ENCODE results near the gene RNF20.
"Not testable (repeated sequence)": the region's sequence is repeated elsewhere in the genome, so short reads cannot be mapped to it uniquely, and the experiment has no call there.

RNF20 gene, protein sequence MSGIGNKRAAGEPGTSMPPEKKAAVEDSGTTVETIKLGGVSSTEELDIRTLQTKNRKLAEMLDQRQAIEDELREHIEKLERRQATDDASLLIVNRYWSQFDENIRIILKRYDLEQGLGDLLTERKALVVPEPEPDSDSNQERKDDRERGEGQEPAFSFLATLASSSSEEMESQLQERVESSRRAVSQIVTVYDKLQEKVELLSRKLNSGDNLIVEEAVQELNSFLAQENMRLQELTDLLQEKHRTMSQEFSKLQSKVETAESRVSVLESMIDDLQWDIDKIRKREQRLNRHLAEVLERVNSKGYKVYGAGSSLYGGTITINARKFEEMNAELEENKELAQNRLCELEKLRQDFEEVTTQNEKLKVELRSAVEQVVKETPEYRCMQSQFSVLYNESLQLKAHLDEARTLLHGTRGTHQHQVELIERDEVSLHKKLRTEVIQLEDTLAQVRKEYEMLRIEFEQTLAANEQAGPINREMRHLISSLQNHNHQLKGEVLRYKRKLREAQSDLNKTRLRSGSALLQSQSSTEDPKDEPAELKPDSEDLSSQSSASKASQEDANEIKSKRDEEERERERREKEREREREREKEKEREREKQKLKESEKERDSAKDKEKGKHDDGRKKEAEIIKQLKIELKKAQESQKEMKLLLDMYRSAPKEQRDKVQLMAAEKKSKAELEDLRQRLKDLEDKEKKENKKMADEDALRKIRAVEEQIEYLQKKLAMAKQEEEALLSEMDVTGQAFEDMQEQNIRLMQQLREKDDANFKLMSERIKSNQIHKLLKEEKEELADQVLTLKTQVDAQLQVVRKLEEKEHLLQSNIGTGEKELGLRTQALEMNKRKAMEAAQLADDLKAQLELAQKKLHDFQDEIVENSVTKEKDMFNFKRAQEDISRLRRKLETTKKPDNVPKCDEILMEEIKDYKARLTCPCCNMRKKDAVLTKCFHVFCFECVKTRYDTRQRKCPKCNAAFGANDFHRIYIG

DNA sequence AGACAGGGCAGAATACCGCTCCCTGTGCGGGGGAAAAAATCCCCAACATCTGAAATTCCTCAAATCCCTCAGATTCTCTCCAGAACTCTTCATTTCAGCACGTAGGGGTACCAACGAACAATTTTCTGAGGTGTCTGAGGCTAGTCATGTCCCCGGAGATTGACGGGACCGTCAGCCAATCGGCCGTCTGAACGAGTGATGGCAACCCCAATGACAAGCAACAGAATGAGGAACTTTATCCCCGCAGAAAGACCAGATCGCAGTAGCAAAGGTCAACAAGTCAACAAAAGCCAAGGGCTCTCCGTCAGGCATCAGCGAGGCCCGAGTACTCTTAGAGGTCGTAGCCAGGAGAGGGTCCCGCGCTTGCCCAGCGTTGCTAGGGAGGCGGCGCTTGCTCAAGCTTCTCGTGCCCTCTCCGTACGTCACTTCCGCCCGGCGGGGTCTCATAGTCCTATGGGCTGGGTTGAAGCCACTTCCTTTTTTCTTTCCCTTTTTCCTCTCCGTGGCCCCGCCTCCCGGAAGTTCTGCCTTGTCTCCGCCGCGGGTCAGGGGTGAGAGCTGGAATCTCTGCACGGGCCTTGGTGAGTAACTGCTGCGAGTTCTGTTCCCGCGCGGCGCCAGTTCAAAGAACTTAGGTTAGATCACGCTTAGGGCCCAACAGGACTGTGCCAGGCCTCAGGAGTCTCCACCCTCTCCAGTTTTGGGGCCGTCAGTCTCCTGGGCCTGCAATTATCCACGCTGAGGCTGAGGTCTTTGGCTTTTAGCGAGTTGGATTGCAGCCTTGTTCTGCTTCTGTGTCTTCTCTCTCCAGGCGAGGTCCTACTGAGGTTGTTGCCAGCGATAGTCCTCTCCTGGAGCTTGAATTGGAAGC lies at the start of gene RNF20:
Gene RNF20, plus strand, starts transcription at position 520 of the 871 bp plus-strand sequence. CDS start 1,571 bp downstream, outside the sequence.
- DNase-seq: peak; percentile 99

DNA sequence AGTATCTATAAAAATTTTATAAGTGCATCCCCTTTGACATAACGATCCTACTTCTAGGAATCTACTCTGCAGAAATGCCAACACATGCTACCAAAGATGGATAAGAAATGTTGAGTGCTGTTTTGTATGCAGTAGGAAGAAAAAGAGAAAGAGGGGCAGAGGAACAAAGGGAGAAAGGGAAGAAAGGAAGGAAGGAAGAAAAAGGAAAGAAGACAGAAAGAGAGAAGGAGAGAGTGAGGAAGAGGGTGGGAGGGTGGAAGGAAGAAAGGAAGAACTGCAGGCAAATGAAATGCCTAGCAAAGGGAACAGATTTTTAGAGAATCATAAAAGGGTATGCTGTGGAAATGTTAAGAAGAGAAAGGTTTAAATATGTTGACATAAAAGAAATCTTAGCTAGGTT lies 49.6 kb upstream of the RNF20 start:
- no peak for DNase-seq

DNA sequence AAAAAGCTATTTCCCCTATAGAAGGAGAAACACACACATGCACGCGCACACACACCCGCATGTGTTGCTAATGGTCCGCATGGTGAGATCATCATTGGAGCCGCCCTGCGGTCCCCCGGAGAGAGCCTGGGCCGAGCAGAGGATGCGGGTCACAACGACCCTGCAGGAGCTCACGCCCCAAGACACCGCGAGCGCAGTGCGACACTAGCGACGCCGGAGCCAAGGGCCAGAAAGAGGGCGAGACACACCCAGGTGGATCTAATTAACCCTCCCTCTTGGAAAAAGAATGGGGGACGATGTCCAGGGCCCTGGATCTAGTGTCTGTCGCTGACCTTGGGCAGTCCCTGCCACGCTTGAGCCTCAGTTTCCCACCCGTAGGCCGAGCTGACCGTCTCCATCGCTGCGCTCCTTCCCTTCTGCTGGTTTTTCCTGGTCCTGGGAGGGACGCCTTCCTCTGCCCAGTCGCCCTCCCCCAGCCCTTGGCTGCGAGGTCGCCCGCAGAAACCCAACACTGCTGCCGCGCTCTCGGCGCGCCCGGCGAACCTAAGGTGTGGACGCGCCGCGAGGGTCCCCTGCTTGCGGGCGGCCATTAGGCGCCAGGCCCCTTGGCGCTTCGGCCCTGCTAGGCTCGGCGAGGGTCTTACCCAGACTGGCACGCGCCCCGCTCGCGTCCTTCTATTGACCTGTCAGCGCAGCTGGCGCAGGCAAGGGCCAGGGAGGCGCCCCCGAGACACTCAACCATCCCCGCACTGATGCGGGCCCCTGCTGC lies 47.5 kb upstream of the RNF20 start:
- DNase-seq: no peak

DNA sequence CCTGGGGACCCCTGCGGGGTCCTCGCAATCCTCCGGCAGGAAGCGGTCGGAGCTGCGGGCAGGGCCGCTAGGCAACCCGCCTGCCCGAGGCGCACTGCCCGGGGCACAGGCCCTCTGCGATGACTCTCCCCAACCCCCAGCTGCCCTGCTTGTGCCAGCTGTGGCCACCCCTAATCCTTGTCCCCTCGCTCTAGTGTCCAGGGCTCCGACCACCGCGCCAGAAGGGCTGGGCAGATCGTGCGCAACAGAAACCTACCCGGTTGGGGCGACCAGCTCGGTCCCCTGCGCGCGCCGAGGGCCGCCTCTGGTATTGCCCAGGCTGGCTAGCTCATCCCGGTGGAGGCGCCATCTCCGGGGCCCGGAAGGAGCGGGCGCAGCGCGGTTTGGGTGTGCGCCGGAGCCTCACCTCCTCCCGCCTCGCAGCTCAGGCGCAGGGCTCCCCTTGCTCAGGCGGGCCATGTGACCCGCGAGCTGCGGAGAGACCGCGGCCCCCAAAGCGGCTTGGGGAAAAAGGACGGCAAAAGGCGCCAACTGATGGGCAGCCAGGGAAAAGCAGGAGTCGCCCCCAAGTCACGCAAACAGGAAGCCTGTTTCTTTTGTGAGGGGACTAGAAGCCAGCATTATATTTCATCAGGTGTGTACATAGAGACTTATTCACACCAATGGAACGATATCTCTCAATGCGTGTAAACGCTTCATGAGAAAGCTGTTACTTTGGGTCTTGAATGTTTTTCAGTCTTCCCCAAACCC lies 46.8 kb upstream of the RNF20 start:
- no peak for DNase-seq

DNA sequence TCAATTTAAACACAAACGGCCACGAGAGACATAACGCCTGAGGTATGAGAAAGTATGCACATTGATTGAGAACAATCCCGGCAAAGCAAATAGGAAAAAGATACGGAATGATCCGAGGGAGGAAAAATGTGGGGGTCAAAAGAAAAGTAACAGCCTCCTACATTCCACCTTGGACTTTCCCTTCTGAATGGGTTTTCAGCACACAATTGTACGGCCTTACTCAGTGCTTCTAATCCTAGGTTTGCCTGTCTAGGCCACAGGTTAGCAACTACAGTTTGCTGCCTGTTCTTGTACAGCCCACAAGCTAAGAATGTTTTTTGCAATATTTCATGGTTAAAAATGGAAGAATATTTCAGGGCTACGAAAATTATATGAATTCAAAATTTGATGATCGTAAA lies 46.2 kb upstream of the RNF20 start:
- DNase-seq: no peak

DNA sequence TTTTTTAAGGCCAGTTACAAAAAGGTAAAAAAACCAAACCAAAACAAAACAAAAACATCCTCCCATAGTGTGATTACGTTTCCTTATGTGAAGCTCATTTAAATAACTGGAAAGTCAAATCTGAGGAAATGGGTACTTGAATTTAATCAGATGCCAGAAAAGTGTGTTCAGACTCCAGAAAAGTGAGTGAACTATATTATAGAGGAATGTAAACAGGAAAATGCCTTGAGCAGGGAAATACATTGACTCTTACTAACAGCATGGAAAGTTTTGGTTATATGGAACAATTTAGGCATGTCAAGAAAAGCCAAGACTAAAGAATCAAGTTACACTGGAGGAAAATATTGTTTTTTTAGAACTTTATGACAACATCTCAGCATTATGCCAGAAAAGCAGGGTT lies 37.8 kb upstream of the RNF20 start:
- no peak for DNase-seq

DNA sequence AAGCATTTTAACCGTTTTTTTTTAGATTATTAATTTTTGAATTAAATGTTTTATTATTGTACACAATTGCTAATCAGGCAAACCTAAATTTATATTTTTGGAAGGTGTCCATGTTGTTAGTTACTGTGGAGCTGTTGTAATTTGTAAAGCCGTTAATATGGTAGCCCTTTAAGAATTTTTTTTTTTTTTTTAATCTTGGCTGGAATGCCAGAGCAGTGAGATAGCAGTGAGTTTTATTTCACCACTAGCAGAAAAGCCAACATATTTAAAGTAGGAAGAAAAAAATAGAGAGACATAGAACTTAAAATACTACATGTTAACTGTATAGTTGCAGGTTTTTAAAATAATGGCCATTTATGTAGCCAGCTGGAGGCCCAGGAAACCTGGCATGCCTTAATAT lies 35.3 kb upstream of the RNF20 start:
- no peak for DNase-seq

DNA sequence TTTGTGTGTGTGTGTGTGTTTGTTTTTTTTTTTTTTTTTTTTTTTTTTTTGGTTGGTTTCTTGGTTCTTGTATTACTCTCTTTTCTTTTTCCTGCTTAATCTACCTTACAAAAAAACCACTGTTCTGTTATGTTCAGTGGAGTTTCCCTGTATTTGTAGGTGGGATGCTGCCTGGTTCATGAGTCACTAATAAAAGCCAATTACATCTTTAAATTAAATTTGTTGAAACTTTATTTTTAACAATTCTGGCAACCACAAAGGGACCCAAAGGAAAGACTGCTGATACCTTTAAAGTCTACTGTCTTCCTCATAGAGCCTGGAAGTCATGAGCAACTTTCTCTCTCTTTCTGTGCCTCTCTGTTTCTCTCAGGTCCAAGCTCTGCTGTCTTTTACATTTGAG lies 29.5 kb upstream of the RNF20 start:
- no peak for DNase-seq

DNA sequence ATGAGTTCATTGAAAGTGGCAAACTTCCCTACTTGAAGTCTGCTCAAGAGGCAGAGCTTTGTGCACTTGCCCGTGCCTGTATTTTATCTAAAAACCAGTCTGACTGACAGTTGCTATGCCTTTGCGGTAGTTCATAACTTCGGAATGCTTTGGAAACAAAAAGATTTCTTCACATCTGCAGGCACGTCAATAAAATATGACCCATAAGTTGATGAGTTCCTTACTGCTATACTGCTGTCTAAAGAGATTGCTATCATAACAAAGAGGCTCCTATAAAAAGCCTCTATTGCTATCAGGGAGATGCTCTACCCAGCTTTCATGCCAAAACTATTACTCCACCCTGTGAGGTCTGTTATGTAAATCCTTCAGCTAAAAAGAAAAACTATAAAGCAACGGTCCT lies 25.4 kb upstream of the RNF20 start:
- no peak for DNase-seq

DNA sequence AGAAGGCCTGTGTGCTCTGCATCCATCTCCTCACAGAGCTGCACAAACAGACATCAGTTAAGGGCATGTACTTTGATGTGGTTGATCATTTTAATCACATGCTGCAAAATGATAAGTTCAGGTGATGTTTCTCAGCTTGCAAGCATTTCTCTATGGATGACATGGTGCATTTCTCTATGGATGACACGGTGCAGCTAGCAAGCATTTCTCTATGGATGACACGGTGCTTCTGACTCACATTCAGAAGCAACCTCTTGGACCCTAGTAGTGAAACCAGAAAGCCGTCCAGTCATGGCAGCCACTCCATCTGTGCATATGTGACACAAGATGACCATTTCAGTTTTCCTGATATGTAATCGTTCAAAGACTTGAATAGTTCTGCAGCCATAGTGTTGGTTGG lies 24.1 kb upstream of the RNF20 start:
- DNase-seq: no peak

DNA sequence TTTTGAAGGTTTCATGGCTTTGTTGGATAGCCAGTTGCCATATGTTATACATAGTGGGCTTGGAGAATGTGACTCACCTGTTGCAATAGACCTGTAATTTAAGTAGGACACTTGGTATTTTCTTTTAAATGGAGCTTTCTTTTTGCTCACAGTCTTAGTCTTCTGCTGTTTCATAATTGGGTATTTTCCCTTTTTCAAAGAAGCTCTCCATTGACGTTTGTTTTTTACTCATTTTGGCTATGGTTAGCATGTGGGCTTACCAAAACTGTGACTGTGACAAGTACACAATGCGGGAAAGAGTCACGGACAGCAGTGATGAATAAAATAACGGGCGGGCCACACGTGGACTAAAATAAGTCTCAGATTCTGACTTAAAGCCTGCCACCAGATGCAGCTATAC lies 23.2 kb upstream of the RNF20 start:
- no peak for DNase-seq

DNA sequence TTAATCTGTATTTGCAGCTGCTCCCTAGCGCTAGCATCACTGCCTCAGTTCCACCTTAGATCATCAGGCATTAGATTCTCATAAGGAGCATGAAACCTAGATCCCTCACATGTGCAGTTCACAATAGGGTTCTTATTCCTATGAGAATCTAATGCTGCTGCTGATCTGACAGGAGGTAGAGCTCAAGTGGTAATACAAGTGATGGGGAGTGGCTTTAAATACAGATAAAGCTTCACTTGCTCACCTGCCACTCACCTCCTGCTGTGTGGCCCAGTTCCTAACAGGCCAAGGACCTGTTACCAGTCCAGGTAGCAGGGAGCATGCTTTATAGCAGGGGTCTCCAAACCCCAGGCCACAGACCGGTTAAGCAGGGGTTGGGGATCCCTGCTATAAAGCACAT lies 22.6 kb upstream of the RNF20 start:
- no peak for DNase-seq

DNA sequence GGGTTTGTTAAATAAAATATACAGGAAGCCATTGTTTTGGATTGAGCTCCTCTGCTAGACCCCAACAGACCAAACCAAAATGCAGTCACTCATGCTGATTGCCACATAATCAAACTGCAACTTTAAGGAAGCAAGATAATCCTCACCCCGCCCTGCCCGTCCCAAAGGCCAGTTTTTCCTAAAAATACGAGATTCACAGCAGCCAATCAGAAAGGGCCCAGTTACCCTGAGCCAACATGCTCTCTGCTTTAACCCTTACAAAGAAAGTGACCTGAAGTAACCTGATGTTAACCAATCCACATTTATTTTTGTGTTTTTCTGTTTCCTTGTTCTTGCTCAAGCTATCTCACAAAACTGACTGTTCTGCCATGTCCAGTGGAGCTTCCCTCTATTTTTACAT lies 21.5 kb upstream of the RNF20 start:
- DNase-seq: no peak

DNA sequence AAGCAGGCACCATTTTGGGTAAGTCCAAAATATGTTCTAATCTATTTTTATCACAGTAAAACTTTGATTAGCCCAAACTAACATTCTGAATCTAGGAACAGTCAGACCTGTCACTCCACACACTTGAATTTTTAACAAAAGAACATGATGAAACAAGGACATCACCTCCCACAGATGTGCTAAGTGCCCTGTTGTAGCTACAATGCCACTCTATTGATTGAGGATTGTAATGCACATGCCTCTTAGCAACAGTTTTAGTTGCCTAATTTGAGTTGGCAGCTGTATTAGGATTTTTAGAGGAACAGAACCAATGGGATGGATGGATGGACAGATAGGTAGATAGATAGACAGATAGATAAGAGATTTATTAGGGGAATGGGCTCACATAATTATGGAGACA lies 20.3 kb upstream of the RNF20 start:
- DNase-seq: no peak

DNA sequence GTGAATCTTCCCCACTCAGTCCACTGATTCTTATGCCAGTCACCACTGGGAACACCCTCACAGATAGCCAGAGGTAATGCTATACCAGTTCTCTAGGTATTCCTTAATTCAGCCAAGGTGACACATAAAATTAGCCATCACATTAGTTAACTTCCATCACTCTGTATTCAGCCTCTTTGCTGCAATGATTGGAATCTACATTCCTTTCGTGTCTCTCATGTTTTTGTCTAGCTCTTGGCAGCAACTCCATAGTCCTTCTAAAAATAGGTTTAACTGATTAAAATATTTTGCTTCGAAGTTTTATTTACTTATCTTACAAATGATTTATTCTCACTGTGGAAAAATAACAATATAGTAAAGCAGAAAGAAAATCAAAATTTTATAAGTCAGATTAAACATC lies 19.6 kb upstream of the RNF20 start:
- no peak for DNase-seq

DNA sequence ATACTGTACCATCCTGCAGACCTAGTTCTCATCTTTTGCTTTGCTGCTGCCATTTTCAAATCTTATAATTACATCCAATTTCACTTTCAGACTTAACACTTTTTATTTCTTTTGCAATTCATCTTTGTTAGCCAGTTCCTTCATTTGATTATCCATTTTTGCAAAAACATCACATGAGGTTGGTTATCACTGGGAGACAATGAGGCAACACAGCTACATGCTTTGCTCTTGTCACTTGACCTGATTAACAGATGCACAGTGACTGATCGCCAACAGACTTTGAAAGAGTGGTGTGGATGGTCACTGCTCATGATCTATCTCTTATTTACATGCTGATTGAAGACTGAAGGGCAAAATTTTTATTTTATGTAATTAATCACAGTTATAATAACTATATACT lies 17.0 kb upstream of the RNF20 start:
- DNase-seq: no peak

DNA sequence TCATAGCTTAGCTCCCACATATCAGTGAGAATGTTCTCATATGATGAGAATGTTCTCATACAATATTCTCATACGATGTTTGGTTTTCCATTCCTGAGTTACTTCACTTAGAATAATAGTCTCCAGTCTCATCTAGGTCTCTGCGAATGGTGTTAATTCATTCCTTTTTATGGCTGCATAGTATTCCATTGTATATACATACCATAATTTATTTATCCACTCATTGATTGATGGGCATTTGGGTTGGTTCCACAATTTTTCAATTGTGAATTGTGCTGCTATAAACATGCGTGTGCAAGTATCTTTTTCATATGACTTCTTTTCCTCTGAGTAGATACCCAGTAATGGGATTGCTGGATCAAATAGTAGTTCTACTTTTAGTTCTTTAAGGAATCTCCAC lies 15.2 kb upstream of the RNF20 start:
- DNase-seq: not testable (repeated sequence)

DNA sequence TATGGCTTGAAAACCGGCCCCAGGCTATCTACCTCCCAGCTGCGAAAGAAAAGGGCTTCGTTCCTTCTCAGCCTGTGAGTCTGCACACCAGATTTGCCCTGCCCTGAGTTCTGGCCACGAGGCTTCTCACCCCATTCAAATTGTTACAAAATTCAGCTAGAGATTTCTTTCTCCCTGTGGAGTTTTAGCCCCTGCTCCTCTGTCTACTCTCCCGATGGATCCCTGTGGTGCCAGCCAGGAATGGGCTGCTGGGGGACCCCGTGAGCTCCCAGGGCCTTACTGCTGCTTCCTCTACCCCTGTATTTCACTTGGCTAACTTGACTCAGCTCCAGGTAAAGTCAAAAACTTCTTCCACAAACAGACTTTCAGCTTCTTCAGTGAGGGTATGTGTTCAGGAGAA lies 9.3 kb upstream of the RNF20 start:
- DNase-seq: no peak

DNA sequence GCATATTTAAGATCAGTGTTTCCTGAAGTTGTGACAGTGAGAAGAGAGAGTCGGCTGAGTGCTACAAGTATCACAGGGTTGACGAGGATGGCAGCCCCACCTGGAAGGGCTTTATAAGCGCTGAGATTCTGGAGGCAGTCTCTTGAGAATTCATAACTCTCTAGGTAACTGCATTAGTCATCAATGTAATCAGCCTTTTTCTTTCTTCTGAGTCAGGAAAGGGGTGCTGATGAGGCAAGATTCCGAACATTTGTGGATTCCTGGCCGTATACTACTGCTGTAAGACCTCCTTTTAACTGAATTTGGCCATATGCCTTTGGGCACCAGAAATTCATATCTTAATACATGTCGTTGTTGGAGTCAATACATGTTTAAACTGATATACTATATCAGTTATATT lies 6.6 kb upstream of the RNF20 start:
- DNase-seq: no peak

DNA sequence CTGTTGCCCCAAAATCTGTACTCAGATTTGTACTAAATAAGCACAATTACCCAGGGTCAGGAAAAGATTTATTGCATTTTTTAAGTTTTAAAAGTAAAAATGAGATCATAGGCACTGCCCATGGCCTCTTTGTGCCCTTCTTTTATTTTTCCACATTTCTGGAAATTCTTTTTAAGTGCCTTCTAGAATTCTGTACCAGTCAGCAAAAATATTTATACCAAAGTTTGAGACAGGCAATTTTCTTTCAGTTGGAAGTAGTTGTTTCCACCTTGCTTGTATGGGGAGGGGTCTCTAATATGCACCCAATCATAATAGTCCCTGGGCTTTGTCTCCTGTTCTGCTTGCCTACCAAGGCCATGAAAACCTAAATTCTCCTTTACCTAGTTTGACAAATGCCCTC lies 5.6 kb upstream of the RNF20 start:
- DNase-seq: no peak

DNA sequence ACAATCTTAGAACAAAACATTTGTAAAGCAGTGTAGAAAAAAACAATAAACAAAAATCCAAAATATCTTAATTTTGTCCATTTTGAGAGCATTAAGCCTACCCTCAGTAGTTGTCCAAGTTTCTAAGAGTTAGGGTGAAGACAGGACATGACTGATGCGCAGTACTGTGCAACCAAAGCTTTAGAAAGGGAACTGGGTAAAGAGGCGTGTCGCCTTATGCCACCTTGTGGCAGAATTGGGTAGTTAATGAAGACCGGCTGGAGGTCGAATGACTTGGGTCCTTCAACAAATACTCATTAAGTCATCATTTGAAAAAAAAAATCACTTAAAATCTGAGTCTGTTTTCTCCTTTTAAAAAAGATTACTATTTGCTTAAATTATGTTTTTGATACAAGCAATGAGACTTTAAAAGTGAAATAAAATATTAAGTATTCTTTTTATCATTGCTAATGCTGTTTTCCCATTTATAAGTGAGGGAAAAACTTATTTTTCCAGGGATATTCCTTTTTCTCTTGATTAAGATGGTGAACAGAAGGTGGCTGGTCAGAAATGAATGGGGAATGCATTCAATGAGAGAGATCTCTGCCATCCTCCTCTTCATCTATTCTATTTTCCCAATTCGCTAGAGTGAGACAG lies 3.5 kb upstream of the RNF20 start:
- peak; percentile 48 for DNase-seq

Data from activated CD4-positive, alpha-beta T cell treated with anti-CD3 and anti-CD28 coated beads for 1 hour (primary cell).